ENCODE results near the gene SDHAF3.

Gene SDHAF3

DNA sequence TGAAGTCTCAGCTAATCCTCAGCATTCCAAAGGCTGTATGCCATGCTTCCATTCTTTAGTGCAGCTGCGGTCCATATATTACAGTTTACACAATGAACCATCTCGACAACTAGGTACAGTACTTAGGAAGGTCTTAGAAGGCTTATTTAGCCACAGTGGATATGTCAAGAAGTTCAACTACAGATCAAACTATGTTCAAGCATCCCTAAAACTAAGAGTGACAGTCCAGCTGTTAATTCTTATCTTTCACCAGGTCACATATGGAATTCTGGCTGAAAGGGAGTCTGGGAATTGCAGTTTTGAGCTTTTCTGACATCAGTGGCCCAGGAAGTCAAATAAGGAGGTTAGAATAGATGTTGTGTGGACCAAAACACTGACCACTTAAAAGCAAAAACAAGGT, 106.8 kb downstream of the SDHAF3 start:
- no peak for DNase-seq

DNA sequence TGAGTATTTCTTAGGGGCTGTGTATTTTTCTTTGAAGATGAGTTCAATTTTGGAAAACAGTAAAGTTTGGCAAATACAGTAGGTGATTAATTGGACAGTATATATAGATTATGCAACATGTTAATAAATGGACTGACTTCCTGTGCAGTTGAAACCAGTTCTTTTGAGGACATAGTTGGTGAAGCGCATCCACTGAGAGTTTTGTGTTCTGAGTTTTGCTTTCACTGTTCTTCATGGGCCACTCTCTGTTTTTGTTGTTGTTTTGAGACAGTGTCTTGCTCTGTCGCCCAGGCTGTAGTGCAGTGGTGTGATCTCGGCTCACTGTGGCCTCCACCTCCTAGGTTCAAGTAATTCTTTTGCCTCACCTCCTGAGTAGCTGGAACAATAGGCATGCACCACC, 109.0 kb downstream of the SDHAF3 start:
- DNase-seq: no peak

Data from suppressor macrophage treated with lipopolysaccharide for 4 hours (primary cell).